LoVo (cell line): ENCODE data around the gene ERC1.
"Not testable (repeated sequence)": the region's sequence is repeated elsewhere in the genome, so short reads cannot be mapped to it uniquely, and the experiment has no call there.

Experiments used
- DNase-seq: peaks from one replicate; pipeline ENCODE4 v3.0.0-alpha.2; 2016; ENCODE audit warnings: low spot score

ERC1 gene

GRCh38 chr12:1189163-1189562, 198.1 kb downstream of the ERC1 start:
- peak; percentile 58 for DNase-seq

- DNase-seq: no peak
Observed at GRCh38 chr12:1195513-1195912, 204.5 kb downstream of the ERC1 start.

- DNase-seq: no peak
Observed at GRCh38 chr12:1197264-1198018, 206.4 kb downstream of the ERC1 start.

GRCh38 chr12:1198854-1199253, 207.8 kb downstream of the ERC1 start:
- DNase-seq: not testable (repeated sequence)

- no peak for DNase-seq
Observed at GRCh38 chr12:1199700-1200099, 208.7 kb downstream of the ERC1 start.

- DNase-seq: no peak
Observed at GRCh38 chr12:1201030-1201429, 210.0 kb downstream of the ERC1 start.

GRCh38 chr12:1201886-1202285, 210.9 kb downstream of the ERC1 start:
- DNase-seq: no peak

GRCh38 chr12:1203735-1204019, 212.7 kb downstream of the ERC1 start:
- no peak for DNase-seq

- DNase-seq: peak; percentile 15
Observed at GRCh38 chr12:1204581-1205121, 213.6 kb downstream of the ERC1 start.

GRCh38 chr12:1205512-1206060, 214.6 kb downstream of the ERC1 start:
- peak; percentile 24 for DNase-seq

GRCh38 chr12:1206118-1206734, 215.2 kb downstream of the ERC1 start:
- no peak for DNase-seq

- no peak for DNase-seq
Observed at GRCh38 chr12:1207276-1207675, 216.3 kb downstream of the ERC1 start.

GRCh38 chr12:1208719-1209118, 217.7 kb downstream of the ERC1 start:
- DNase-seq: not testable (repeated sequence)

GRCh38 chr12:1212526-1212925, 221.5 kb downstream of the ERC1 start:
- peak; percentile 36 for DNase-seq

- DNase-seq: no peak
Observed at GRCh38 chr12:1213205-1213604, 222.2 kb downstream of the ERC1 start.

GRCh38 chr12:1213618-1214205, 222.7 kb downstream of the ERC1 start:
- no peak for DNase-seq

GRCh38 chr12:1216560-1216959, 225.5 kb downstream of the ERC1 start:
- peak; percentile 14 for DNase-seq

- peak; percentile 90 for DNase-seq
Observed at GRCh38 chr12:1217191-1217949, 226.3 kb downstream of the ERC1 start.

GRCh38 chr12:1218369-1218768, 227.3 kb downstream of the ERC1 start:
- DNase-seq: no peak

GRCh38 chr12:1220127-1221092, 229.4 kb downstream of the ERC1 start:
- peak; percentile 36 for DNase-seq
